NCI-H1436 treated with DMSO at 0.1 percent for 48 hours (cell line): ENCODE measurements around the gene LIPM.

Experiments
- DNase-seq: peaks from one replicate; lab custom pipeline; 2025; lab: John Stamatoyannopoulos, UW

LIPM gene

DNA sequence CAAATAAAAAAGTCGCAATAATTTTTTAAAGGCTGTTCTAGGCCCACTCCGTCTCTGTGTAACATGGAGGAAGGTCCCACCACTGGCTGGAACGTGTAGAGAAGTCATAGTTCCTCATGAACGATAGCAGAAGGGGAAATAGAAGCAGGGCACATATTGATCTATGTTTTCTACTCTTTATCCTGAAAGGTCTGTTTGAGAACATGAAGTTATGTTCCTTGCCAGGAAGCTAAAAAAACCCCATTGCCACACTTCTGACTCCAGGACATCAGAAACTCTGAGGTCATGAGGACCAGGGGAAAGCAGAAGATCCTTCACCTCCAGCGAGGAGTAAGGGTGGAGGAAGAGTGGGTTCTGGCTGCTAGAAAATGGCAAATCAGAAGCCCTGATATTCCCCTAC lies 38.4 kb downstream of the LIPM start:
- DNase-seq: no peak

DNA sequence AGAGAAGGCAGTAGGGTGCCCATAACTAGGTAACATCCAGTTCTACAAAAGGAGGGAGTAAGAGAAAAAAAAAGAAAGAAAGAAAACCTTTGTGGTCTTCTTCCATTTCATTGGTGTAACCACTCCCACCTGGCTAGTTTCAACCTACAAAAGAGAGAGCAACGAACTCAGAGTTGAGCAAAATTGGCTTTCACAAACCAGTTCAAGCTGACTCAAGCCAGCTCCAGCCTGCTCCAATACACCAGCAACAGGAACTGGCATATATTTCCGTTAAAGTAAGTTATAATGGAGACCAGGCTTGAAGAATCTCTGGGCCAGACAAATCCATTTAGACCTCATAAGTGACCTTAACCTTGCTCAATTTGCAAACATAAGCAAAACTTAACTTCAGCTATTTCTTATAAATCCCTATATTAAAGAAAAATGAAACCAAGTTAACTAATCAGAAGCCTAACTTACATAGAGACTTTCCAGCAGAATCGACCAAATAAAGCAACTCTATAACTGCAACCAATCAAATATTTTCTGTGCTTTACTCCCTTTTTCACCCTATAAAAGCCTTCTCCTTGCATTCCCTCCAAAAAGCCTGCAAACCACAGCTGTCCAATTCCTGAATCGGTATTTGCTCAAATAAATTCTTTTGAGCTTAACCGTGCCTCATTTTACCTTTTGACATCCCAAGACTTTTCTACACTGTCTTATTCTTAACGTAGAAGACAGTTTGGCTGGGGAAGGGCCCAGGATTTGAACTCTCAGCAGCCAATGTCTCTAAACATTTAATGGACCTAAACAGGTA lies 39.0 kb downstream of the LIPM start:
- no peak for DNase-seq

DNA sequence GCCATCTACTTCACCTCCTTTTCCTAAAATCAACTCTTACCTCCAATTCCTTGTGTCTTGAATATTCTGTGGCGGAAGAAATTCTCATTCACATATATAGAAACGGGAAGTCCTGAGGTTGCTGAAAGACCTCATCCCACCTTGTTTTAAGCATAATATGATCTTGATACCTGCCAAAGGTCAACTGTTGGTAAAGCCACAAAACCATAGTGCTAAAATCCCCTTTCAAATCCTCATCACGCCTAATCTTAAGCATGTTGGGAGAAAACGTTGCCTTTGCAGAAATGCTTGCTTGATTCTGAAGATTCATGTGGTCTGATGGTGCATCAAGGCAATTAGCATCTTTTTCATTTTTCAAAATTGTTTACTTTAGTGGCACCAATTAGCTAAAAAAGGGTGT lies 40.6 kb downstream of the LIPM start:
- DNase-seq: no peak

DNA sequence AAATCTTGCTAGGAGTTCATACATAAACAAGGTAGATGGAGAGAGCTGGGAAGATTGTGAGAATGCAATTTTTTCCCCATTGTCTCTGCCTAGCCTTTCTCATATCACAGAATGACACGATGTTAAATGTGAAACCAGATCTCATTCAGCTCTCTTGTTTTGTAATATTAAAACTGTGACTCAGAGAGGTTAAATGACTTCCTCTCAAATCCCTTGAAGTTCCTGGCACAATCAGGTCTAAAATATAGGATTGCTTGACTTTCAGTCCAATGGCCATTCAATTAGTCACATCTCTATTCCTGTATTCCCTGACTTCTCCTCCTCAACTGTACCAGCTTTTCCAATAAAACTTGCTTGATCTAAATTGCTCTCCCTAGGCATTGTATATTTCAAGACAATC lies 46.0 kb downstream of the LIPM start:
- no peak for DNase-seq

DNA sequence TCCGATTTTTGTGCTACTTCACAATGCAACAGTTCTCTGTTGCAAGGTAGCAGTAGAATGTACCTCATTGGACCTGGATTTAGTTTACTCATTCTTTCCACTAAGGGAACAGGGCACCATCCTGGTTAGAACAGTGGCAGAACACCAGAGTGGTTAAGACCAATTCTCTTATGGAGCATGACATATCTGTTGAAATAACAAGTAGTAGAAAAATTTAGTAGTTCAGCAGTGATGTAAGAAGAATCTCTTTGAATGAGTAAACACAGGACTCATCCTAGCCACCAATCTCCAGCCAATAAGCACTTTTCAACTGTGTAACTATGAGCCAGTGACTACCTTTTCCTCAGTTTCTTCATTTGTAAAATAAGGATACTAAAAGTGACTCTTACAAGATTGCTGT lies 46.7 kb downstream of the LIPM start:
- no peak for DNase-seq

DNA sequence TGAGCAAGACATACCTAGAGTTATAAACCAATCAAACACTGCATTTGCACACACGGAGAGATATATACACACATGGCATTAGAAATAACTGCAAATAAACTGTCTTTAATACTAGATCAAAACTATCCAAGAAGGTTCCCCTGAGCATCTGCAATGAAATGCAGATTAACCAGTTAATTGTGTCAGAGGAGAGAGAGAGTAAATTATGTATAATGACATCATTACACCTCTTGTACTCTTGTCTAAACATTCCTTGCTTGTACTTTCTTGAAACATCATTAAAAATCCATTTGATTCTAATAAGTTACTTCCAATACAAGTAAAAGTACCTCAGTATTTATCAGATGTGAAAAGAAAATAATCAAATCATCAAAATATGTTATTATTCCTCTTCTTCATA lies 48.2 kb downstream of the LIPM start:
- no peak for DNase-seq

DNA sequence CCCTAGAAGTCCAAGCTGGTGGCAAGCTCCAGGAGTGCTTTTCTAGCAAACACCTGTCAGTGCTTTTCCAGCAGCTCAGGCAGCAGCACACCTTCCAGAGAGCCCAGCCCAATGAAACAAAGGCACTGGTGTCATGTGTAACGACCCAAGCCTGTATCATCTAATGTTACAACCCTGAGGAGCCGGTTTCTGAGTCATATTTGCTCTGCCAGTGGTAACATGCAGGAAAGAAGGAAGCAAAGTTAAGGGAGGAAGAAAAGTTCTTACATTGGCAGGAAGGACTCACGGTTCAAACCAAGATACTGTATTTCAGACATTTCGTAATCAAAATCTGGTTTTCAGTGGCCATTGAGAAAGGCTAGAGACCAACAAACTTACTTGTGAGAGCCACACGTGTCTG lies 49.2 kb downstream of the LIPM start, which contains the start of gene ANKRD22:
ANKRD22 (minus strand) TSS at position 139 of the 400 bp plus-strand sequence. CDS start 237 bp downstream, outside the sequence.
- no peak for DNase-seq

DNA sequence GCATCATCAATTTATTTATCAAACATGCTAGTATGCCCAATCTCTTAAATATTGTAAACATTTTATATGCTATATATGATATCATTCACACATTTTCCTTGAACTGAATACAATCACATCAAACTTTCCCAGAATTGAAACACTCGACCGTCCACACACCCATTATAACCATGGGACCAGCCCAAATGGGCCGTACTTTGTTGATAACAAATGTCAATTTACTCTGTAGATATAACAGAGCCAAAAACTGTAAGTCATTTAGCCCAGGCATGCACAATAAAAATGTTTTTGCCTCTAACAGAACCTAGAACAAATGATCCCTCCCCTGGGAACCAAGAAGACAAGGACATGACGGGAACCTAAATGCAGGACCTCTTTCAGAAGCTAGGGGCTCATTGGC lies 49.8 kb downstream of the LIPM start:
- no peak for DNase-seq

DNA sequence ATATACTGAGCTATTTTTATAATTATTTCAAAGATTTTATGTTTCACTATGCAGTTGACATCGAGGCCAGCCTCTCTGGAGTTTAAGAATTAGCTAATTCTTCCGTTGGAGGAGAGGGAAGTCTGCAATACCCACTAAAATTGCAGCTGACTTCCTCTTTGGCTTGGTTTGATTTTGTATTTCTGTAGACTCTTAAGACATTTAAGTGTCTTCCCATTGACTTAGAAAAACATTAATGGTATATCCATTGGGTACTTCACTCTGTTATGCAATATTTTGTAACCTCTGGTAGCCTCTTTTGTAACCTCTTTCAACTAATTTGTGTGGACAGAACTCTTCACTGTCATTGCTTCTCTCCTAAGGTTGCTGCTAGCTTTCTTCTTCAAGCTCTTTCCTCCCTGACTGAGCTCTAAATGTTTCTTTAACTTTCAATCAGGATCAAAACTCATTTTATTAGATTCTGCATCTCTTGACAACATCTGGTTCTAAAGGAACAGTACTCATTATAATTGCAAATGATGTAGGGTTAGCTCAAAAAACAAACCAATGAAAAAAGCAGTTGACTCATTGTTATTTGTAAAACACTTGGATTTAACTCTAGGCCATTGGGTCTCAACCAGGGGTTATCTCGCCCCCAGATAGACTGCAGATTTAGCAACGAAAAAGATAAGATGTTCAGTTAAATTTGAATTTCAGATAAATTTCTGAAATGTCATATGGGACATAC lies 50.8 kb downstream of the LIPM start:
- DNase-seq: no peak

DNA sequence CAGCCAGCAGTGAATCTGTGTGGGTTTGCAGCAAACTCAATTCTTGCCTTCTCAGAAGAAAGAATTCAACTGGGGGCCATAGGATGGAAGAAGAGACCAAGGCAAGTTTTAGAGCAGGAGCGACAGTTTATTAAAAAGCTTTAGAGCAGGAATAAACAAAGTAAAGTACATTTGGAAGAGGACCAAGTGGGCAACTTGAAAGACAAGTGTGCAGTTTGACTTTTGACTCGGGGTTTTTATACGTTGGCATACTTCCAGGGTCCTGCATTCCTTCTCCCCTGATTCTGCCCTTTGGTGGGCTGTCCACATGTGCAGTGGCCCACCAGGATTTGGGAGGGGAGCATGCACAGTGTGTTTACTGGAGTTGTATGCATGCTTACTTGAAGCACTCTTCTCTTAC lies 52.2 kb downstream of the LIPM start:
- DNase-seq: no peak

DNA sequence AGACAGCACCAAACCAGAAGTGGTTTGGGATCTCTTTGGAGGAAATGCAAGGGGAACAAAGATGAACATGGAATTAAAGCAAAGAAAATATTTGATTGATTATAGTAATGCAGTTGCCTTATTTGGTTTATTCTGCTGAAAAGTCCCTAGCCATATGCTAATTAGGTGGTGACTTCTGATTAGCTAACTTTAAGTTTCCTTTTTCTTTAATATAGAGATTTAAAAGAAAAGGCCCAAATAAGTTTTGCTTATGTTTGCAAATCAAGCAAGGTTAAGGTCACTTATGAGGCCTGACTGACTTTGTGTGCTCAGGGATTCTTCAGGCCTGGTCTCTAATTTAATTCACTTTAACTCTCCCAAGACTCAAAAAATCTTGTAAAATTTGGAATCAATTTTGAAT lies 55.3 kb downstream of the LIPM start:
- no peak for DNase-seq

DNA sequence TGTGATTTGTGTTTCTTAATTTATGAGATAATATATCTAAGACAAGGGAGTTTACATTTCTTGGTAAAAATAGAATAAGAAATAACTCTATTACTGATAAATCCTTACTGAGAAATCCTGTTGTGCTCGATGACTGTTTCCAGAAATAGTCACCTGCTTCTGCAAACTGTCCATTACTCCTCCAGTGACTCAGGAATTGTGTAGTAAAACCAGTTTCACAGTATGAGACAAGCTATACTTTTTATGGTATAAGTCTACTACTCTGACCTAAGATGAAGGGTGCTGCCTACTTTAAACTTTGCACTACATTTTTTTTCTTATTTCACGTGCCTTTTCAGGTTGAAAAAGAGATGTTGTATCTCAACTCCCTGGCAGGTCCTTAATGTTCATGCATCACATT lies 56.0 kb downstream of the LIPM start:
- no peak for DNase-seq

DNA sequence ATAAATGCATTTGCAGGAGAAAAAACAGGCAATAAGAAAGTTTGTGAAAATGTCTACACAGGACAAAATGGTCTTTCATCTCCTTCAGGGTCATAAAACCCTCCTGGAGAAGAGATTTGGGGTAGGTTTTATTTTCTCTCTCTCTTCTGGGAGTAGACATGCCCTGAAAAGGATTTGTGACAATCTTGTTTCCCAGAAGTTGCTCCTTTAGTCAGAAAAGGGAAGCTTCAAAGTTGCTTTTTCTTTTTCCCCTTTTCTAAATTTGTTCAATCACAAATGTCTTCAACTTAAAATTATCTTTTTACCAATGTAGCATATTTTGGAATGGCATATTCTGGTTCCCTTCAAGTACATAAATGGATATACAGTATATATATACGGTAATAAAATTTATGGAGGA lies 58.5 kb downstream of the LIPM start:
- DNase-seq: no peak

DNA sequence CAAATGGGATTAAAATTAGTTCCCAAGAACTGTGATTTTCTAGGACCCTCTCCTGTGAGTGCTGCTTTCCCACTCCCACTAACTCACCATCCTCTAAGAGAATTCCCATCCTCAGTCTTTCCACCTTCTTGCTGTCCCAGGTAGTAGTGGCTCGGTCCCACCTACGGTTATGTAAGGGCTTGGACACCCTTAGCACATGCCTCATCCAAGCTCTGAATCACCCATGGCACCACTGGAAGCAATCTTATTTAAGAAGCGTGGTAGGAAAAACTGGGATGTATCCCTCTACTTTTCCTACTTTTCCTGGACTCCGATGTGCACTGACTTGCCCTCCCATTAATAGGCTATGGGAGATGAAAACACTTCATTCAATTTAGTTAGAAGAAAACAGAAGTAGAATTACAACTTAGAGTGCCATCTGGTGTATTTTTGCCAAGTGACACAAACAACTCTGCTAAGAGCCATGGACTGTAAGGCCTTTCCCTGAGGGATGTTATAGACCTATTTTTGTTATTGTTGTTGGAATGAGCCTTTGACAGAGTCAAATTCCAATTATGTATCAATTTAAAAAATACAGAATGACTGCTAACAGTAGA lies 62.8 kb downstream of the LIPM start:
- DNase-seq: no peak

DNA sequence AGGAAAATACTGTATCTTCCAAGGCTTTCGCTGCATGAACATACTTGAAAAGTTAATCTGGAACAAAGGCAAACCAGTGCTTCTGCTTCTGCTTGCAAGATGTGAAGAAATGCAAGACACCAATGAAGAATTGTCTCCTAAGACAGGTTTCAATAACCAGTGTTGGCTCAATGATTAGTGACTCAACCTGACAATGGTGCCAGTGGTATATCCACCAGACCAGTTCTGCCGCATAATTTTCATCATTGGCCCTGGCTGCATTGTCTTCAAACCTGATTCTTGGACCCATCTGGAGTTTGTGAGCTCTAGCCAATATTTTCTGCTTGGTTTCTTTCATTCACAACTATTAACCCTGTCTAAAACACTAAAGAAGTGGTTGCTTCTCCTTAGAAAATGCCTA lies 63.9 kb downstream of the LIPM start:
- DNase-seq: no peak

DNA sequence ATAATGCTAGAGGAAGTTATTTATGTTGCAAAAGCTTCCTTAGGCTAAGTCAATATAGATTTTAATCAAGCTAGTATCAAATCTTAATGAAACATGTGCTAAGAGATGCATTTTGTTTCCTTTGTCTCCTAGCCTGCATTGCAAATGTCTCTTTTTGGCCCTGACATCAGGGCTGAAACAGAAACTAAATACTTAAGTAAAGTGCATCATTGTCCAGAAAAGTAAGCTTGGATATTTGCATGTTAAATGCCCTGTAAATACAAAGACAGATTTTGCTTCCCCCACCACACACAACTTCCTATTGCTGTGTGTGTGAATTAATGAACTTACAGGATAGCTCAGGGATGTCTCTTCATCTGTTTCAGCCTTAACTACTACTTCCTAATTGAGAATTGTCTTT lies 67.6 kb downstream of the LIPM start:
- no peak for DNase-seq
